ENCODE results near the gene PXN.

PXN gene

GRCh38 chr12:120175537-120175936, 90.0 kb downstream of the PXN start:
- no peak for TF ChIP-seq CTCF (conservative IDR thresholded peaks at IDR 0.05)
- no peak overlapping the region for H3K27ac ChIP-seq

- no peak overlapping the region for H3K27ac ChIP-seq
- no peak for TF ChIP-seq CTCF (conservative IDR thresholded peaks at IDR 0.05)
Observed at GRCh38 chr12:120175062-120175461, 90.5 kb downstream of the PXN start.

- H3K27ac ChIP-seq, result no peak overlapping the region
- TF ChIP-seq CTCF (conservative IDR thresholded peaks at IDR 0.05), result no peak
Observed at GRCh38 chr12:120172053-120172452, 93.5 kb downstream of the PXN start.

GRCh38 chr12:120170631-120171030, 94.9 kb downstream of the PXN start:
- H3K27ac ChIP-seq, result no peak overlapping the region
- TF ChIP-seq CTCF (conservative IDR thresholded peaks at IDR 0.05), result no peak

GRCh38 chr12:120169946-120170345, 95.6 kb downstream of the PXN start:
- no peak overlapping the region for H3K27ac ChIP-seq
- TF ChIP-seq CTCF (conservative IDR thresholded peaks at IDR 0.05), result no peak

- no peak for TF ChIP-seq CTCF (conservative IDR thresholded peaks at IDR 0.05)
- H3K27ac ChIP-seq, result no peak overlapping the region
Observed at GRCh38 chr12:120168337-120168736, 97.2 kb downstream of the PXN start.

- TF ChIP-seq CTCF (conservative IDR thresholded peaks at IDR 0.05), result no peak
- no peak overlapping the region for H3K27ac ChIP-seq
Observed at GRCh38 chr12:120167529-120168095, 97.9 kb downstream of the PXN start.
